ENCODE results near the gene ACTR2. TPM values are rescaled to one million over a fixed set of nuclear protein-coding genes. Genes with fewer than 3 reads are reported as not detected.

Gene ACTR2
- total RNA-seq, 1 experiment from 2014 or later = 246 TPM

GRCh38 chr2:65199891-65200290, 27.7 kb upstream of the ACTR2 start:
- H2AFZ ChIP-seq = no peak overlapping the region
- no peaks in the 10 kb centered on the region for H3K36me3 ChIP-seq (ENCODE audit: low read depth)
- H3K9me3 ChIP-seq (ENCODE audit: insufficient read depth, low read depth) = no peaks in the 10 kb centered on the region
- H3K4me1 ChIP-seq (replicated peaks; ENCODE audit: insufficient read depth) = no peaks in the 10 kb centered on the region
- CTCF ChIA-PET = no interaction called here
- no peak for DNase-seq
- H3K79me2 ChIP-seq (ENCODE audit: low read depth) = no peaks in the 10 kb centered on the region
- H3K4me3 ChIP-seq = no peak overlapping the region
- H3F3A ChIP-seq (ENCODE audit: insufficient read depth, low read depth) = no peaks in the 10 kb centered on the region
- no peak for TF ChIP-seq CTCF (conservative IDR thresholded peaks at IDR 0.05)
- TF ChIP-seq EZH2 (IDR thresholded peaks at IDR 0.05; ENCODE audit: low read depth) = no peak
- no peak overlapping the region for H3K27ac ChIP-seq
- H3K4me2 ChIP-seq = no peak overlapping the region
- no peaks in the 10 kb centered on the region for H3K27me3 ChIP-seq (ENCODE audit: insufficient read depth, low read depth)
- intact Hi-C loops (cut with micrococcal nuclease; ENCODE audit: unreplicated experiment) = no loop called here
- BruUV-seq (replicated peaks) = no TSS peak
- POLR2A ChIA-PET (ENCODE audit: unreplicated experiment) = no interaction called here
- H4K20me1 ChIP-seq (ENCODE audit: insufficient read depth) = no peaks in the 10 kb centered on the region
- H3K9me2 ChIP-seq (ENCODE audit: insufficient read depth) = no peaks in the 10 kb centered on the region

GRCh38 chr2:65204461-65205210, 23.0 kb upstream of the ACTR2 start:
- TF ChIP-seq CTCF (conservative IDR thresholded peaks at IDR 0.05) = no peak
- no peak for TF ChIP-seq EZH2 (IDR thresholded peaks at IDR 0.05; ENCODE audit: low read depth)

GRCh38 chr2:65212115-65212514, 15.5 kb upstream of the ACTR2 start:
- Histone ChIP-seq H4K20me1 (ENCODE audit: insufficient read depth) (no peaks in the 10 kb centered on the region), H3K4me1 (replicated peaks; ENCODE audit: insufficient read depth) (no peaks in the 10 kb centered on the region), H2AFZ (no peak overlapping the region), H3K9me2 (ENCODE audit: insufficient read depth) (no peaks in the 10 kb centered on the region), H3K9me3 (ENCODE audit: insufficient read depth, low read depth) (no peaks in the 10 kb centered on the region), H3K79me2 (ENCODE audit: low read depth) (no peaks in the 10 kb centered on the region), H3K36me3 (ENCODE audit: low read depth) (no peaks in the 10 kb centered on the region), H3K4me2 (no peak overlapping the region), H3K4me3 (no peak overlapping the region), H3F3A (ENCODE audit: insufficient read depth, low read depth) (no peaks in the 10 kb centered on the region; the same call in 1 of the 2 replicates), H3K27me3 (ENCODE audit: insufficient read depth, low read depth) (no peaks in the 10 kb centered on the region), H3K27ac (no peak overlapping the region)
- ChIA-PET CTCF (no interaction called here), POLR2A (ENCODE audit: unreplicated experiment) (interaction anchor here (0.6 kb wide), 1 partner anchor 37 kb away, joined by 9 read pairs; no protein-coding TSS in a partner anchor)
- no peak for DNase-seq
- no TSS peak for BruUV-seq (replicated peaks)
- intact Hi-C loops (cut with micrococcal nuclease; ENCODE audit: unreplicated experiment) = no loop called here
- no peak for TF ChIP-seq EZH2 (IDR thresholded peaks at IDR 0.05; ENCODE audit: low read depth)

More at GRCh38 chr2:65204461-65205210, 23.0 kb upstream of the ACTR2 start:
- ChIA-PET POLR2A (ENCODE audit: unreplicated experiment) (no interaction called here), CTCF (no interaction called here)
- no peak overlapping the region for H3K4me2 ChIP-seq
- H3F3A ChIP-seq (ENCODE audit: insufficient read depth, low read depth) = no peaks in the 10 kb centered on the region
- no peaks in the 10 kb centered on the region for H3K27me3 ChIP-seq (ENCODE audit: insufficient read depth, low read depth)
- H3K4me3 ChIP-seq = no peak overlapping the region
- no TSS peak for BruUV-seq (replicated peaks)
- H3K79me2 ChIP-seq (ENCODE audit: low read depth) = no peaks in the 10 kb centered on the region
- no peaks in the 10 kb centered on the region for H4K20me1 ChIP-seq (ENCODE audit: insufficient read depth)
- no peaks in the 10 kb centered on the region for H3K9me2 ChIP-seq (ENCODE audit: insufficient read depth)
- H3K9me3 ChIP-seq (ENCODE audit: insufficient read depth, low read depth) = no peaks in the 10 kb centered on the region
- H2AFZ ChIP-seq = no peak overlapping the region
- no peak overlapping the region for H3K27ac ChIP-seq
- no peaks in the 10 kb centered on the region for H3K36me3 ChIP-seq (ENCODE audit: low read depth)
- intact Hi-C loops (cut with micrococcal nuclease; ENCODE audit: unreplicated experiment) = no loop called here
- H3K4me1 ChIP-seq (replicated peaks; ENCODE audit: insufficient read depth) = no peaks in the 10 kb centered on the region
- no peak for DNase-seq
